Upper lobe of left lung (tissue), 4 donors: Measurements from ENCODE around the gene MT1H.

ENCODE experiments used
- EP300 ChIP-seq, 4 donors: sonication (generic); formaldehyde crosslinking; IDR thresholded peaks; one replicate each; pipeline ENCODE4 v1.5.1; 2017; ENCODE audit warnings: antibody characterized with exemption in 4 of 4, control low read depth in 2 of 4
- POLR2A ChIP-seq, 4 donors: fragments of 450-650 bp; IDR thresholded peaks; one replicate each; pipeline ENCODE4 v1.5.1; 2016 to 2017; ENCODE audit warnings: antibody characterized with exemption in 4 of 4, mild to moderate bottlenecking in 2 of 4
- POLR2AphosphoS5 ChIP-seq, 2 donors: sonication (generic); formaldehyde crosslinking; IDR thresholded peaks; one replicate each; pipeline ENCODE4 v1.5.1; 2017; ENCODE audit warnings: antibody characterized with exemption in 2 of 2
- TF ChIP-seq, protein P1 (sequence below), 6 experiments: fragments of 450-650 bp in 4 of 6; fragments of 200-600 bp in 2 of 6; sonication (generic) in 2 of 6; IDR thresholded peaks; one replicate each; pipeline ENCODE4 v1.5.1; 2016 to 2019; ENCODE audit warnings: antibody characterized with exemption in 6 of 6

DNA sequence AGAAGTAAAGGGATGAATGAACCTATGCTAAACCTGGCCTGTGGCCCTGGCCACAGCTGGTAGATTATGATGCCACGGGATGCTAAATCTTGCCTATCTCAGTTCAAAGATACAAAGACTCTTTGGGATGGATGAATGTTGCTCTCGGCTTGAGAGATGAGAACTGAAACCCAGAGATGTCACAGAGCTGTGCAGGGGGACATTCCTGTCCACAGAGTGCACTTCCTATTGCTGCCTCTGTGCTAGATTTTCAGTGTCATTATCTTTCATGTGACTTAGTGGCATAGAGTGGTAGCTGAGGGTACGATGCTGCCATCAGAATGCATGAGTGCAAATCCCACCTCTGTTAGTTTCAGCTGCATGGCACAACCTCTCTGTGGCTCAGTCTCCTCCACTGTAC, 39.5 kb upstream of the MT1H start:
- no peak for TF ChIP-seq EP300 (IDR thresholded peaks at IDR 0.05)
- TF ChIP-seq, protein P1, sequence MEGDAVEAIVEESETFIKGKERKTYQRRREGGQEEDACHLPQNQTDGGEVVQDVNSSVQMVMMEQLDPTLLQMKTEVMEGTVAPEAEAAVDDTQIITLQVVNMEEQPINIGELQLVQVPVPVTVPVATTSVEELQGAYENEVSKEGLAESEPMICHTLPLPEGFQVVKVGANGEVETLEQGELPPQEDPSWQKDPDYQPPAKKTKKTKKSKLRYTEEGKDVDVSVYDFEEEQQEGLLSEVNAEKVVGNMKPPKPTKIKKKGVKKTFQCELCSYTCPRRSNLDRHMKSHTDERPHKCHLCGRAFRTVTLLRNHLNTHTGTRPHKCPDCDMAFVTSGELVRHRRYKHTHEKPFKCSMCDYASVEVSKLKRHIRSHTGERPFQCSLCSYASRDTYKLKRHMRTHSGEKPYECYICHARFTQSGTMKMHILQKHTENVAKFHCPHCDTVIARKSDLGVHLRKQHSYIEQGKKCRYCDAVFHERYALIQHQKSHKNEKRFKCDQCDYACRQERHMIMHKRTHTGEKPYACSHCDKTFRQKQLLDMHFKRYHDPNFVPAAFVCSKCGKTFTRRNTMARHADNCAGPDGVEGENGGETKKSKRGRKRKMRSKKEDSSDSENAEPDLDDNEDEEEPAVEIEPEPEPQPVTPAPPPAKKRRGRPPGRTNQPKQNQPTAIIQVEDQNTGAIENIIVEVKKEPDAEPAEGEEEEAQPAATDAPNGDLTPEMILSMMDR (IDR thresholded peaks at IDR 0.05) = no peak
- no peak for TF ChIP-seq POLR2A (IDR thresholded peaks at IDR 0.05)
- TF ChIP-seq POLR2AphosphoS5 (IDR thresholded peaks at IDR 0.05) = no peak
